Measurements from ENCODE around the gene ALOX15.
"Not testable (repeated sequence)": the region's sequence is repeated elsewhere in the genome, so short reads cannot be mapped to it uniquely, and the experiment has no call there.

The ALOX15 gene

GRCh38 chr17:4600563-4600962 lies 40.9 kb downstream of the ALOX15 start:
- no peaks in the 10 kb centered on the region for H3K9me3 ChIP-seq
- H3K4me3 ChIP-seq (ENCODE audit: low read depth, low read length) = 0 out of 2 replicates have a peak overlapping the region, but pooled peaks have one; percentile 11
- peak; percentile 37 for DNase-seq
- H3K4me1 ChIP-seq = peaks cover 19% of the 10 kb centered on the region
- no peaks in the 10 kb centered on the region for H3K27me3 ChIP-seq
- TF ChIP-seq, protein P1, sequence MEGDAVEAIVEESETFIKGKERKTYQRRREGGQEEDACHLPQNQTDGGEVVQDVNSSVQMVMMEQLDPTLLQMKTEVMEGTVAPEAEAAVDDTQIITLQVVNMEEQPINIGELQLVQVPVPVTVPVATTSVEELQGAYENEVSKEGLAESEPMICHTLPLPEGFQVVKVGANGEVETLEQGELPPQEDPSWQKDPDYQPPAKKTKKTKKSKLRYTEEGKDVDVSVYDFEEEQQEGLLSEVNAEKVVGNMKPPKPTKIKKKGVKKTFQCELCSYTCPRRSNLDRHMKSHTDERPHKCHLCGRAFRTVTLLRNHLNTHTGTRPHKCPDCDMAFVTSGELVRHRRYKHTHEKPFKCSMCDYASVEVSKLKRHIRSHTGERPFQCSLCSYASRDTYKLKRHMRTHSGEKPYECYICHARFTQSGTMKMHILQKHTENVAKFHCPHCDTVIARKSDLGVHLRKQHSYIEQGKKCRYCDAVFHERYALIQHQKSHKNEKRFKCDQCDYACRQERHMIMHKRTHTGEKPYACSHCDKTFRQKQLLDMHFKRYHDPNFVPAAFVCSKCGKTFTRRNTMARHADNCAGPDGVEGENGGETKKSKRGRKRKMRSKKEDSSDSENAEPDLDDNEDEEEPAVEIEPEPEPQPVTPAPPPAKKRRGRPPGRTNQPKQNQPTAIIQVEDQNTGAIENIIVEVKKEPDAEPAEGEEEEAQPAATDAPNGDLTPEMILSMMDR (IDR thresholded peaks at IDR 0.05; ENCODE audit: low read depth, low read length) = 0 out of 2 replicates have a peak, but pooled peaks have one; percentile 13
- no peaks in the 10 kb centered on the region for H3K36me3 ChIP-seq

GRCh38 chr17:4599505-4600281 lies 41.8 kb downstream of the ALOX15 start:
- Histone ChIP-seq H3K4me3 (ENCODE audit: low read depth, low read length) (no peak overlapping the region), H3K9me3 (no peaks in the 10 kb centered on the region), H3K27me3 (no peaks in the 10 kb centered on the region), H3K4me1 (peaks cover 19% of the 10 kb centered on the region), H3K36me3 (no peaks in the 10 kb centered on the region)
- TF ChIP-seq, protein P1 (IDR thresholded peaks at IDR 0.05; ENCODE audit: low read depth, low read length) = no peak
- peak; percentile 76 for DNase-seq

GRCh38 chr17:4598776-4599504 lies 42.5 kb downstream of the ALOX15 start:
- TF ChIP-seq, protein P1 (IDR thresholded peaks at IDR 0.05; ENCODE audit: low read depth, low read length) = no peak
- H3K27me3 ChIP-seq = no peaks in the 10 kb centered on the region
- H3K9me3 ChIP-seq = no peaks in the 10 kb centered on the region
- H3K36me3 ChIP-seq = no peaks in the 10 kb centered on the region
- peaks cover 18% of the 10 kb centered on the region for H3K4me1 ChIP-seq
- no peak for DNase-seq
- no peak overlapping the region for H3K4me3 ChIP-seq (ENCODE audit: low read depth, low read length)

GRCh38 chr17:4597975-4598374 lies 43.5 kb downstream of the ALOX15 start:
- H3K4me1 ChIP-seq = peaks cover 16% of the 10 kb centered on the region
- H3K9me3 ChIP-seq = no peaks in the 10 kb centered on the region
- DNase-seq = no peak
- TF ChIP-seq, protein P1 (IDR thresholded peaks at IDR 0.05; ENCODE audit: low read depth, low read length) = no peak
- no peaks in the 10 kb centered on the region for H3K36me3 ChIP-seq
- no peaks in the 10 kb centered on the region for H3K27me3 ChIP-seq
- no peak overlapping the region for H3K4me3 ChIP-seq (ENCODE audit: low read depth, low read length)

GRCh38 chr17:4596636-4597380 lies 44.7 kb downstream of the ALOX15 start:
- DNase-seq = no peak
- no peaks in the 10 kb centered on the region for H3K27me3 ChIP-seq
- no peak overlapping the region for H3K4me3 ChIP-seq (ENCODE audit: low read depth, low read length)
- H3K4me1 ChIP-seq = peaks cover 16% of the 10 kb centered on the region
- H3K9me3 ChIP-seq = no peaks in the 10 kb centered on the region
- TF ChIP-seq, protein P1 (IDR thresholded peaks at IDR 0.05; ENCODE audit: low read depth, low read length) = no peak
- no peaks in the 10 kb centered on the region for H3K36me3 ChIP-seq

DNA sequence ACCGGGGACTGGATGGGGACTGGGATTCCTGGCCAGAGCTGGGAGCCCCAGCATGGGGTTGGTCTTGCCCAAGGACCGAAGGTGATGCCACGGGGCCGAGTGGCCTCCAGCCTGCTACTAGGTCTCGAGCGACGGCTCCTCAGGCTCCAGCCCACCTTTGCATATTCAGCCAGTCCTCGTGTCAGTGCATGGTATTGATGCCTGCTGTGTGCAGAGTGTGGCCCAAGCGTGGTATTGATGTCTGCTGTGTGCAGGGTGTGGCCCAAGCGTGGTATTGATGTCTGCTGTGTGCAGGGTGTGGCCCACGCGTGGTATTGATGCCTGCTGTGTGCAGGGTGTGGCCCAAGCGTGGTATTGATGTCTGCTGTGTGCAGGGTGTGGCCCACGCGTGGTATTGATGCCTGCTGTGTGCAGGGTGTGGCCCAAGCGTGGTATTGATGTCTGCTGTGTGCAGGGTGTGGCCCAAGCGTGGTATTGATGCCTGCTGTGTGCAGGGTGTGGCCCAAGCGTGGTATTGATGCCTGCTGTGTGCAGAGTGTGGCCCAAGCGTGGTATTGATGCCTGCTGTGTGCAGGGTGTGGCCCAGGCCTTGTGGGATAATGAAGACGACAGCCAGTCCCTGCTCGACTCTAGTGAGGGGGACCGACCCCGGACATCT lies 45.7 kb downstream of the ALOX15 start:
- DNase-seq, H3K27me3 ChIP-seq: not testable (repeated sequence)
- H3K4me1 ChIP-seq = peaks cover 14% of the 10 kb centered on the region

More for the DNA sequence above, 45.7 kb downstream of the ALOX15 start:
- H3K4me3 ChIP-seq (ENCODE audit: low read depth, low read length); H3K36me3 ChIP-seq; H3K9me3 ChIP-seq: not testable (repeated sequence)
